ENCODE results near the gene TFEB.

GRCh38 chr6:41743406-41744235, 8.2 kb upstream of the TFEB start:
- no peak for TF ChIP-seq CTCF (IDR thresholded peaks at IDR 0.05; ENCODE audit: extremely low read depth in 1 of 2, insufficient read depth in 1 of 2, low read depth in 1 of 2, low read length in 2 of 2)
- TF ChIP-seq MYC (IDR thresholded peaks at IDR 0.05; ENCODE audit: low read depth, low read length): no peak
- no peak for TF ChIP-seq POLR2A (IDR thresholded peaks at IDR 0.05; ENCODE audit: low read depth, low read length)
- TF ChIP-seq EZH2 (IDR thresholded peaks at IDR 0.05; ENCODE audit: borderline replicate concordance, low read depth, low read length, severe bottlenecking): no peak
- no peak for TF ChIP-seq POLR2AphosphoS5 (IDR thresholded peaks at IDR 0.05; ENCODE audit: insufficient read depth, low read depth, low read length)
- TF ChIP-seq, protein P1, sequence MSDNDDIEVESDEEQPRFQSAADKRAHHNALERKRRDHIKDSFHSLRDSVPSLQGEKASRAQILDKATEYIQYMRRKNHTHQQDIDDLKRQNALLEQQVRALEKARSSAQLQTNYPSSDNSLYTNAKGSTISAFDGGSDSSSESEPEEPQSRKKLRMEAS (IDR thresholded peaks at IDR 0.05; ENCODE audit: insufficient read depth, insufficient read length): no peak
- no peak for TF ChIP-seq JUN (IDR thresholded peaks at IDR 0.05; ENCODE audit: borderline replicate concordance, insufficient read depth, insufficient read length, low read depth)
- TF ChIP-seq GATA2 (IDR thresholded peaks at IDR 0.05; ENCODE audit: insufficient read depth, insufficient read length, low read depth, low read length): no peak
- TF ChIP-seq FOS (IDR thresholded peaks at IDR 0.05; ENCODE audit: borderline replicate concordance, insufficient read depth, low read length): no peak

All from endothelial cell of umbilical vein (primary cell).